Measurements from ENCODE around the gene LRRC47.

- TF ChIP-seq GATA2 (IDR thresholded peaks at IDR 0.05; ENCODE audit: low read depth, low read length) (no peak), GATA3 (IDR thresholded peaks at IDR 0.05; ENCODE audit: low read depth, low read length) (no peak)
Measured at GRCh38 chr1:3747522-3747848, 48.8 kb downstream of the LRRC47 start.
